ENCODE measurements around the gene SRPX. TPM values are rescaled to one million over a fixed set of nuclear protein-coding genes. Genes with fewer than 3 reads are reported as not detected.

Gene SRPX
- total and polyA plus RNA-seq, 2 of the 4 experiments (the other 2 are of a cell fraction): 35.5 to 81.5 TPM

DNA sequence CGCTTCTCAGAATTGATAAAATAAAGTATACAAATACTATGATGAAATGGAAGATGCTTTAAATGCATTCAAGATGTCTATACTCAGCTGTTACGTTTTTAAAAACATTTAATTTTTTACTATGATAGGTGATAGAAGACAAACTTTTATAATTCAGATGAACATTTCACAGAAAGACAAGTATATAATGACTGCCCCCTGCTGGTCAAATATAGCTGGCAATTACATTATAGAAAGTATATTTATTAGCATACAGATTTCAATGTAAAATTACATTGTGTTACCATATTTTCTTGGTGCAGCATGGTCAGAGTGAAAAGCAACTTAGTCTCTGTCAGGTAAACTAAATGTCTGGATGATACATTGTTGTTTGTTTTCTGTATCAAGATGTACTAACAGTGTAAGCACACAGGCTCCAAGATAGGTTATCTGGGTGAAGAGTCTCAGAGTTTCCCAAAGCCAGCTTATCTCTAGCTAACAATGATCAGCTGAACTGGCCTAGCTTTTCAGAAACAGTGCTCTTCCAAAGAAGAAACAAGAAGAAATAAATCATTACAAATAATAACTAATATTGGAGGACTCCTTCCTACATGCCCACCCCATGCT lies 54.1 kb downstream of the SRPX start:
- intact Hi-C loops (cut with micrococcal nuclease) (loop anchor here (1.0 to 10.0 kb wide), 3 partner anchors 240 to 662 kb away; no protein-coding TSS in a partner anchor), dilution Hi-C loops (cut with HindIII; ENCODE audit: low sequenced_read_pairs, unreplicated experiment) (no loop called here), in situ Hi-C loops (cut with MboI; ENCODE audit: low sequenced_read_pairs) (no loop called here)
- H2BK15ac ChIP-seq (ENCODE audit: low read depth, low read length): no peak overlapping the region
- H2AFZ ChIP-seq (replicated peaks; ENCODE audit: low read length, poor library complexity): no peak overlapping the region
- ATAC-seq (ENCODE audit: low read depth) (no peak), DNase-seq (peak; percentile 26)
- H3K4me2 ChIP-seq (ENCODE audit: low read depth, low read length): no peak overlapping the region
- no peak overlapping the region for H4K5ac ChIP-seq (ENCODE audit: low read depth, low read length)
- H3K9me3 ChIP-seq (ENCODE audit: control insufficient read depth, insufficient read depth, low read length): no peaks in the 10 kb centered on the region
- no peak overlapping the region for H3K14ac ChIP-seq (replicated peaks; ENCODE audit: low read depth, low read length)
- no peak overlapping the region for H2BK20ac ChIP-seq (ENCODE audit: low read depth, low read length)
- no CpG with 5 or more reads among the region's 2 CpGs for WGBS, 2 experiments (ENCODE audit: extremely low coverage in 2 of 2, insufficient read length in 1 of 2)
- POLR2A ChIA-PET (ENCODE audit: unreplicated experiment): no interaction called here
- H4K8ac ChIP-seq (ENCODE audit: low read depth in 2 of 2, low read length in 2 of 2): no peak overlapping the region
- no peaks in the 10 kb centered on the region for H3K9me1 ChIP-seq (ENCODE audit: insufficient read depth, low read length)
- H3K4me1 ChIP-seq (ENCODE audit: control insufficient read depth, insufficient read depth, low read length): no peaks in the 10 kb centered on the region
- H3K27ac ChIP-seq (ENCODE audit: insufficient read depth, low read length): no peak overlapping the region
- no peaks in the 10 kb centered on the region for H3K79me1 ChIP-seq (ENCODE audit: low read depth in 1 of 2, low read length in 2 of 2)
- no peak overlapping the region for H3K4me3 ChIP-seq (ENCODE audit: insufficient read depth, low read depth, low read length)
- TF ChIP-seq POLR2A (IDR thresholded peaks at IDR 0.05; ENCODE audit: low read depth, low read length): no peak
- no peak for TF ChIP-seq BHLHE40 (IDR thresholded peaks at IDR 0.05; ENCODE audit: low read depth, low read length)
- TF ChIP-seq RAD21 (IDR thresholded peaks at IDR 0.05; ENCODE audit: low read length): peak; percentile 57
- peak; percentile 62 for TF ChIP-seq SMC3 (IDR thresholded peaks at IDR 0.05; ENCODE audit: low read depth, low read length)
- no peak for TF ChIP-seq CHD1 (IDR thresholded peaks at IDR 0.05; ENCODE audit: low read depth, low read length)
- TF ChIP-seq MXI1 (IDR thresholded peaks at IDR 0.05; ENCODE audit: borderline replicate concordance, low read depth, low read length): no peak
- peak; percentile 71 for TF ChIP-seq CTCF (conservative IDR thresholded peaks at IDR 0.05; ENCODE audit: low read depth, low read length)
- no peak overlapping the region for H3K18ac ChIP-seq (ENCODE audit: low read depth, low read length)
- no peak overlapping the region for H3K9ac ChIP-seq (ENCODE audit: low read depth, low read length)
- no peak overlapping the region for H2BK5ac ChIP-seq (ENCODE audit: low read depth, low read length, poor library complexity, severe bottlenecking)
- H4K20me1 ChIP-seq (ENCODE audit: insufficient read depth, low read length): no peaks in the 10 kb centered on the region
- no peak overlapping the region for H4K91ac ChIP-seq (ENCODE audit: insufficient read depth, low read depth, low read length)
- no peaks in the 10 kb centered on the region for H3K36me3 ChIP-seq (ENCODE audit: control insufficient read depth, insufficient read depth, low read length)
- H2AK9ac ChIP-seq (replicated peaks; ENCODE audit: low read depth, low read length, poor library complexity): no peak overlapping the region
- no peak overlapping the region for H3K4ac ChIP-seq (ENCODE audit: low read depth, low read length)
- no TSS peak for BruUV-seq (replicated peaks)
- no peak overlapping the region for H2AK5ac ChIP-seq (ENCODE audit: low read depth, low read length)
- CTCF ChIA-PET: interaction anchor here (0.9 to 2.7 kb wide), 9 partner anchors 11 to 421 kb away, joined by 3 to 9 read pairs (median 4); no protein-coding TSS in a partner anchor
- no peak overlapping the region for H3K23ac ChIP-seq (ENCODE audit: low read depth, low read length)
- no peak overlapping the region for H2BK120ac ChIP-seq (ENCODE audit: low read depth, low read length)
- no peak overlapping the region for H3K56ac ChIP-seq (ENCODE audit: extremely low read depth, insufficient read depth, low read length)
- no peaks in the 10 kb centered on the region for H3K27me3 ChIP-seq (ENCODE audit: control insufficient read depth, insufficient read depth, low read length)

All from IMR-90 (cell line).